ENCODE results near the gene MYH14.

DNA sequence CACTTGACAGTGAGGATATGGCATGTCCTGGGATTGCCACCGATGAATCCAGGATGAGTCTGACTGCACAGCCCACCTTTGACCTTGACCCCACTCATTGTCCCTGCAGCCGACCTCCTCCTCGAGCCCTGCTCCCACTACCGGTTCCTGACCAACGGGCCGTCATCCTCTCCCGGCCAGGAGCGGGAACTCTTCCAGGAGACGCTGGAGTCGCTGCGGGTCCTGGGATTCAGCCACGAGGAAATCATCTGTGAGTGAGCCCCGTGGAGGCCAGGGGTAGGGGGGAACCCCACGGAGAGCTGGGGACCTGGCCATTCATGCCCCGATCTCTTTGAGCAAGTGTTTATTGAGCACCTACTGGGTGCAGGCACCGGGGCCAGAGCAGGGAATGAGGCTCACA is 28.4 kb downstream of the MYH14 start:
- no peak for TF ChIP-seq CTCF (IDR thresholded peaks at IDR 0.05)
- no peak for TF ChIP-seq POLR2A (IDR thresholded peaks at IDR 0.05)
- TF ChIP-seq POLR2AphosphoS5 (IDR thresholded peaks at IDR 0.05): no peak

Data from breast epithelium (tissue), 3 donors.